ENCODE data around the gene TRABD2B.

DNA sequence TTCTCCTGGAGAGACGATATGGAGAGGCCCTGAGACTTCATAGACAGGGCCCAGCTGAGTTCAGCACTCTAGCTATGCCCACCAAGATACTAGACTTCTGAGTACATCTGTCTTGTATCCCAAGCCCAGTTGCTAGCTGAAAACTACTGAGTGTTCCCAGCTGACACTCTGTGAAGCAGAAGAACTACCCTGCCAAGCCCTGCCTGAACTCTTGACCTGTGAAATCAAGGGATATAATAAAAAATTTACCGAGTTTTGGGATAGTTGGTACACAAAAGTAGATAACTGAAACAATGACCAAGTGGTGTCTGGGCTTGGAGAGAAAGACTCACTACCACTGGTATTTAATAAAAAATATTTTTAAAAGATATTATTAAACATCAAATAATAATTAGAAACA lies 267.5 kb downstream of the TRABD2B start:
- TF ChIP-seq, protein P1, sequence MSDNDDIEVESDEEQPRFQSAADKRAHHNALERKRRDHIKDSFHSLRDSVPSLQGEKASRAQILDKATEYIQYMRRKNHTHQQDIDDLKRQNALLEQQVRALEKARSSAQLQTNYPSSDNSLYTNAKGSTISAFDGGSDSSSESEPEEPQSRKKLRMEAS (IDR thresholded peaks at IDR 0.05): no peak
- TF ChIP-seq, protein P2, sequence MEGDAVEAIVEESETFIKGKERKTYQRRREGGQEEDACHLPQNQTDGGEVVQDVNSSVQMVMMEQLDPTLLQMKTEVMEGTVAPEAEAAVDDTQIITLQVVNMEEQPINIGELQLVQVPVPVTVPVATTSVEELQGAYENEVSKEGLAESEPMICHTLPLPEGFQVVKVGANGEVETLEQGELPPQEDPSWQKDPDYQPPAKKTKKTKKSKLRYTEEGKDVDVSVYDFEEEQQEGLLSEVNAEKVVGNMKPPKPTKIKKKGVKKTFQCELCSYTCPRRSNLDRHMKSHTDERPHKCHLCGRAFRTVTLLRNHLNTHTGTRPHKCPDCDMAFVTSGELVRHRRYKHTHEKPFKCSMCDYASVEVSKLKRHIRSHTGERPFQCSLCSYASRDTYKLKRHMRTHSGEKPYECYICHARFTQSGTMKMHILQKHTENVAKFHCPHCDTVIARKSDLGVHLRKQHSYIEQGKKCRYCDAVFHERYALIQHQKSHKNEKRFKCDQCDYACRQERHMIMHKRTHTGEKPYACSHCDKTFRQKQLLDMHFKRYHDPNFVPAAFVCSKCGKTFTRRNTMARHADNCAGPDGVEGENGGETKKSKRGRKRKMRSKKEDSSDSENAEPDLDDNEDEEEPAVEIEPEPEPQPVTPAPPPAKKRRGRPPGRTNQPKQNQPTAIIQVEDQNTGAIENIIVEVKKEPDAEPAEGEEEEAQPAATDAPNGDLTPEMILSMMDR (IDR thresholded peaks at IDR 0.05; ENCODE audit: low read depth, low read length, missing input control): no peak
- TF ChIP-seq, protein P3, sequence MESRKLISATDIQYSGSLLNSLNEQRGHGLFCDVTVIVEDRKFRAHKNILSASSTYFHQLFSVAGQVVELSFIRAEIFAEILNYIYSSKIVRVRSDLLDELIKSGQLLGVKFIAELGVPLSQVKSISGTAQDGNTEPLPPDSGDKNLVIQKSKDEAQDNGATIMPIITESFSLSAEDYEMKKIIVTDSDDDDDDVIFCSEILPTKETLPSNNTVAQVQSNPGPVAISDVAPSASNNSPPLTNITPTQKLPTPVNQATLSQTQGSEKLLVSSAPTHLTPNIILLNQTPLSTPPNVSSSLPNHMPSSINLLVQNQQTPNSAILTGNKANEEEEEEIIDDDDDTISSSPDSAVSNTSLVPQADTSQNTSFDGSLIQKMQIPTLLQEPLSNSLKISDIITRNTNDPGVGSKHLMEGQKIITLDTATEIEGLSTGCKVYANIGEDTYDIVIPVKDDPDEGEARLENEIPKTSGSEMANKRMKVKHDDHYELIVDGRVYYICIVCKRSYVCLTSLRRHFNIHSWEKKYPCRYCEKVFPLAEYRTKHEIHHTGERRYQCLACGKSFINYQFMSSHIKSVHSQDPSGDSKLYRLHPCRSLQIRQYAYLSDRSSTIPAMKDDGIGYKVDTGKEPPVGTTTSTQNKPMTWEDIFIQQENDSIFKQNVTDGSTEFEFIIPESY (IDR thresholded peaks at IDR 0.05): no peak
- TF ChIP-seq, protein P4, sequence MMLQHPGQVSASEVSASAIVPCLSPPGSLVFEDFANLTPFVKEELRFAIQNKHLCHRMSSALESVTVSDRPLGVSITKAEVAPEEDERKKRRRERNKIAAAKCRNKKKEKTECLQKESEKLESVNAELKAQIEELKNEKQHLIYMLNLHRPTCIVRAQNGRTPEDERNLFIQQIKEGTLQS (IDR thresholded peaks at IDR 0.05): no peak
- TF ChIP-seq GABPA (IDR thresholded peaks at IDR 0.05 in 1 of 2, conservative IDR thresholded peaks at IDR 0.05 in 1 of 2) (no peak), YY1 (IDR thresholded peaks at IDR 0.05) (no peak)
